ENCODE results near the gene BAIAP2L2. TPM values are rescaled to one million over a fixed set of nuclear protein-coding genes. Genes with fewer than 3 reads are reported as not detected.
"Not testable (repeated sequence)": the region's sequence is repeated elsewhere in the genome, so short reads cannot be mapped to it uniquely, and the experiment has no call there.

BAIAP2L2 gene
- total RNA-seq, 1 experiment from 2014 or later, result 2.3 TPM

DNA sequence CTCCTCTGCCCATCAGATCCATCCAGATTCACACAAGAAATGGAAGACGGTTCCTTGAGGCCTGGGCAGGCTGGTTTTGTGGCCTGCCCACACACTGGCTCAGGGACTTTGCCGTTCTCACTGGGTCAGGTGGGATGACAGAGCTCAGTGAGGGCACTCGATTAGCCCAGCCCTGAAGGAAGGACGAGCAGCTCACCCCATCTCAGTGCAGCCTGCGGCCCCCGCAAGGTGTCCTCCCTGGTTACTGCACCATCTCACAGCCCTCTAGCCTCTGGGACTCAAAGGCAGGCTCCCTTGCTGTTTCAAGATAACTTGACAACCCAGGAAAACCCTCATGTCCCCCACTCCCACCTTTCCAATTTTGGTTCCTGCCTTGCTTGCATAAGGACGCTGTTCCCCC is 30.7 kb downstream of the BAIAP2L2 start:
- Histone ChIP-seq H3K9ac (ENCODE audit: extremely low read depth, insufficient read length, low read length) (no peak overlapping the region), H3K4me1 (ENCODE audit: insufficient read depth, low read length) (no peaks in the 10 kb centered on the region; the same call in 1 of the 2 replicates), H3K4ac (ENCODE audit: low read depth, low read length) (no peak overlapping the region), H4K5ac (ENCODE audit: insufficient read length, low read depth, low read length) (no peak overlapping the region), H3K27me3 (ENCODE audit: insufficient read depth, low read length) (peaks cover 5% of the 10 kb centered on the region; the same call in 1 of the 2 replicates), H2BK5ac (ENCODE audit: insufficient read length, low read length) (no peak overlapping the region), H3K23ac (ENCODE audit: insufficient read length, low read depth, low read length) (no peak overlapping the region), H3K9me3 (ENCODE audit: control insufficient read depth, low read depth, low read length) (no peaks in the 10 kb centered on the region), H3T11ph (ENCODE audit: low read length) (no peak overlapping the region), H2BK15ac (ENCODE audit: low read depth, low read length) (no peak overlapping the region), H2BK20ac (ENCODE audit: low read depth, low read length, poor library complexity, severe bottlenecking) (no peak overlapping the region), H3K23me2 (ENCODE audit: insufficient read length, low read depth, low read length, poor library complexity, severe bottlenecking) (no peaks in the 10 kb centered on the region), H3K56ac (ENCODE audit: insufficient read length, low read depth, low read length) (no peak overlapping the region), H2BK120ac (ENCODE audit: low read depth, low read length, poor library complexity, severe bottlenecking) (no peak overlapping the region), H4K91ac (ENCODE audit: insufficient read length, low read depth, low read length) (no peak overlapping the region), H3K79me1 (ENCODE audit: insufficient read depth, low read depth, low read length, poor library complexity, severe bottlenecking) (no peaks in the 10 kb centered on the region), H3K4me2 (ENCODE audit: insufficient read depth, insufficient read length, low read length) (no peak overlapping the region), H3K14ac (ENCODE audit: insufficient read depth, low read length) (no peak overlapping the region), H3K27ac (ENCODE audit: insufficient read length, low read depth, low read length) (no peak overlapping the region), H2AFZ (ENCODE audit: low read length) (no peak overlapping the region), H3K18ac (ENCODE audit: insufficient read length, low read depth, low read length) (no peak overlapping the region), H3K79me2 (ENCODE audit: insufficient read depth, low read length) (no peaks in the 10 kb centered on the region), H4K20me1 (ENCODE audit: control insufficient read depth, insufficient read depth, insufficient read length) (no peaks in the 10 kb centered on the region), H2BK12ac (ENCODE audit: insufficient read length, low read depth, low read length) (no peak overlapping the region), H2AK5ac (ENCODE audit: insufficient read length, low read length) (no peak overlapping the region), H4K8ac (replicated peaks; ENCODE audit: insufficient read length, low read depth, low read length) (no peak overlapping the region)
- TF ChIP-seq, protein P1, sequence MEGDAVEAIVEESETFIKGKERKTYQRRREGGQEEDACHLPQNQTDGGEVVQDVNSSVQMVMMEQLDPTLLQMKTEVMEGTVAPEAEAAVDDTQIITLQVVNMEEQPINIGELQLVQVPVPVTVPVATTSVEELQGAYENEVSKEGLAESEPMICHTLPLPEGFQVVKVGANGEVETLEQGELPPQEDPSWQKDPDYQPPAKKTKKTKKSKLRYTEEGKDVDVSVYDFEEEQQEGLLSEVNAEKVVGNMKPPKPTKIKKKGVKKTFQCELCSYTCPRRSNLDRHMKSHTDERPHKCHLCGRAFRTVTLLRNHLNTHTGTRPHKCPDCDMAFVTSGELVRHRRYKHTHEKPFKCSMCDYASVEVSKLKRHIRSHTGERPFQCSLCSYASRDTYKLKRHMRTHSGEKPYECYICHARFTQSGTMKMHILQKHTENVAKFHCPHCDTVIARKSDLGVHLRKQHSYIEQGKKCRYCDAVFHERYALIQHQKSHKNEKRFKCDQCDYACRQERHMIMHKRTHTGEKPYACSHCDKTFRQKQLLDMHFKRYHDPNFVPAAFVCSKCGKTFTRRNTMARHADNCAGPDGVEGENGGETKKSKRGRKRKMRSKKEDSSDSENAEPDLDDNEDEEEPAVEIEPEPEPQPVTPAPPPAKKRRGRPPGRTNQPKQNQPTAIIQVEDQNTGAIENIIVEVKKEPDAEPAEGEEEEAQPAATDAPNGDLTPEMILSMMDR (conservative IDR thresholded peaks at IDR 0.05), result no peak
- DNase-seq, result no peak
- no peaks in the 10 kb centered on the region for H3K9me3 Mint-ChIP-seq
- peaks cover 8 to 24% of the 10 kb centered on the region in 2 experiments for H3K4me1 Mint-ChIP-seq
- H3K27me3 Mint-ChIP-seq (ENCODE audit: low read depth), result peaks cover 23% of the 10 kb centered on the region
- H3K4me3 Mint-ChIP-seq, result no peak overlapping the region
- H3K27ac Mint-ChIP-seq, result no peak overlapping the region; a peak in 1 of 7 replicates
- peaks cover 0 to 11% (median 2%) of the 10 kb centered on the region in 3 experiments; a peak in 3 of 7 replicates for H3K36me3 Mint-ChIP-seq (ENCODE audit: insufficient read depth in 1 of 3, low read depth in 3 of 3)
- no CpG with 5 or more reads among the region's 7 CpGs for WGBS (ENCODE audit: extremely low coverage, insufficient read length, low lambda C conversion rate)

- H4K91ac ChIP-seq (ENCODE audit: insufficient read length, low read depth, low read length); H3K4me2 ChIP-seq (ENCODE audit: insufficient read depth, insufficient read length, low read length); H3K4me1 ChIP-seq (ENCODE audit: insufficient read depth, low read length); H2BK20ac ChIP-seq (ENCODE audit: low read depth, low read length, poor library complexity, severe bottlenecking); H3K56ac ChIP-seq (ENCODE audit: insufficient read length, low read depth, low read length); H4K8ac ChIP-seq (replicated peaks; ENCODE audit: insufficient read length, low read depth, low read length); H3K27ac ChIP-seq (ENCODE audit: insufficient read length, low read depth, low read length); H3K18ac ChIP-seq (ENCODE audit: insufficient read length, low read depth, low read length); H2BK12ac ChIP-seq (ENCODE audit: insufficient read length, low read depth, low read length); H3K79me1 ChIP-seq (ENCODE audit: insufficient read depth, low read depth, low read length, poor library complexity, severe bottlenecking); H2BK120ac ChIP-seq (ENCODE audit: low read depth, low read length, poor library complexity, severe bottlenecking); H3K23ac ChIP-seq (ENCODE audit: insufficient read length, low read depth, low read length); DNase-seq; H3K79me2 ChIP-seq (ENCODE audit: insufficient read depth, low read length); H3K27me3 ChIP-seq (ENCODE audit: insufficient read depth, low read length); H4K5ac ChIP-seq (ENCODE audit: insufficient read length, low read depth, low read length); H4K20me1 ChIP-seq (ENCODE audit: control insufficient read depth, insufficient read depth, insufficient read length); H3K27ac Mint-ChIP-seq; H3K9ac ChIP-seq (ENCODE audit: extremely low read depth, insufficient read length, low read length); H2AFZ ChIP-seq (ENCODE audit: low read length); H3K14ac ChIP-seq (ENCODE audit: insufficient read depth, low read length); H2BK15ac ChIP-seq (ENCODE audit: low read depth, low read length); H3K4me3 Mint-ChIP-seq; H2AK5ac ChIP-seq (ENCODE audit: insufficient read length, low read length); H3K4ac ChIP-seq (ENCODE audit: low read depth, low read length); H3T11ph ChIP-seq (ENCODE audit: low read length); H3K9me3 Mint-ChIP-seq; H3K9me3 ChIP-seq (ENCODE audit: control insufficient read depth, low read depth, low read length); H3K23me2 ChIP-seq (ENCODE audit: insufficient read length, low read depth, low read length, poor library complexity, severe bottlenecking); H2BK5ac ChIP-seq (ENCODE audit: insufficient read length, low read length): not testable (repeated sequence)
- H3K27me3 Mint-ChIP-seq (ENCODE audit: low read depth), result peaks cover 23% of the 10 kb centered on the region
- H3K4me1 Mint-ChIP-seq, result peaks cover 4 to 19% of the 10 kb centered on the region in 2 experiments; a peak in 2 of 4 replicates
- no CpG with 5 or more reads among the region's 2 CpGs for WGBS (ENCODE audit: extremely low coverage, insufficient read length, low lambda C conversion rate)
- peaks cover 0 to 13% (median 3%) of the 10 kb centered on the region in 3 experiments; a peak in 3 of 7 replicates for H3K36me3 Mint-ChIP-seq (ENCODE audit: insufficient read depth in 1 of 3, low read depth in 3 of 3)
Observed at GRCh38 chr22:38079208-38079607, 31.3 kb downstream of the BAIAP2L2 start.

Data from H9 (cell line).